Hematopoietic multipotent progenitor cell treated with erythropoietin and hydrocortisone succinate and interleukin-3 and kit ligand, for 17 days (in vitro differentiated cells): ENCODE data around the gene LTBP1.

Source experiments
- DNase-seq: peaks from one replicate; pipeline ENCODE4 v3.0.0-alpha.2; 2015; ENCODE audit warnings: low spot score

The LTBP1 gene

DNA sequence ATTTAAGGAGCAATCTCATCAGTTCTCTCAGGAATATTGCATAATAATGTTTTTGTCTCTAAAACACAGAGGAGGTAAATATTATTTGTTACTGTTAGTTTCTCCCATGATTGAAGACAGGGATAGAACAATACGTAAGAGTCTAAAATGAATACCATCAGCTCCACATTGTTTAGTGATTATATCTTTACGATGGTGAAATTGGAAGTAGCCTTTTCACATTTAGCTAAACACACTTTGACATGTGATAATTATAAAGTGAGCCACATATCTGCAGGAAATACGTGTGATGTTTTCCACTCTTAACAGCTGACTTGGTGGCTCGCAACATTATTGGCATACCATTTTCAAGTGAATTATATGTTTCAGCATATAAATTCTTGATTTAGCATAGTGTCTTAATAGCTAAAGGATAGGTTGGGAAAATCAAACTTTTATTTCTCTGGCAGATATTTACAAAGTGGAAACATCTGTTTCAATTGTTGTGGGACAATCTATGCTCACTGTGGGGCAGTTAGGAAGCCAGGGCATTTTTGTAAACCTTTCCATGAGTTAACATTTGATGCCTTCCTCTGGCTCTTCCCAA is 321.6 kb downstream of the LTBP1 start:
- DNase-seq, result no peak

- DNase-seq, result no peak
Observed at GRCh38 chr2:33272001-33272400, 325.2 kb downstream of the LTBP1 start.

- DNase-seq, result no peak
Observed at GRCh38 chr2:33273479-33273878, 326.7 kb downstream of the LTBP1 start.

- DNase-seq, result no peak
Observed at GRCh38 chr2:33274524-33274923, 327.8 kb downstream of the LTBP1 start.

DNA sequence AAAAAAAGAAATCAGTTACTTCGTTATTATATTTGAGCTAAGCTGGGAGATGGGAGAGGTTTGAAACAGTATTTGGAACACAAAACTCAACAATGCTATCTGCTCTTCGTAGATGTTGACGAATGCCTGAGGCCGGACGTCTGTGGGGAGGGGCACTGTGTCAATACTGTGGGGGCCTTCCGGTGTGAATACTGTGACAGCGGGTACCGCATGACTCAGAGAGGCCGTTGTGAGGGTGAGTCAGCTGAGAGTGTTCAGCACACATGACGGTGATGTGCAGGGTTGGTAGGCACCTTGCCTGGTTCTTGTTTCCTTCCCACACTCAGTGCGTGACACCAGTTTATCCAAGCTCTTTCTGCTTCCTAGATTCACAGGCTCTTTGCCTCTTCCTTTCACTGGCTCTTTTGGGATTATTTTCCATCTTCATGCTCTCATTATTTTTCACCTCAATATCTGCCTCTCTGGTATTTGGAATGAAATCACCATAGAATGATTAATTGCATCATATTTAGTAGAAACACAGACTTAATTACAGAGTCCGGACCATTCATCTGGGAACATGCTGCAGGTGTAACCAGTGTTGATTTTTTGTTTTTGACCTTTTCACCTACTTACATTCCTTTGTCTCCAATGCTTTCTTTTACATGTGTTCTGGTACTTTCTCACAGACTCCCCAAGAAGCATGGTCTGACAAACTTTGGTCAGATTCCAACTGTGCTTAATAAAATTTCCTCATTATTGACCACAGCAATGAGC is 329.1 kb downstream of the LTBP1 start:
- DNase-seq, result no peak

GRCh38 chr2:33277002-33277426 is 330.3 kb downstream of the LTBP1 start:
- no peak for DNase-seq

GRCh38 chr2:33278245-33278943 is 331.6 kb downstream of the LTBP1 start:
- DNase-seq, result no peak

DNA sequence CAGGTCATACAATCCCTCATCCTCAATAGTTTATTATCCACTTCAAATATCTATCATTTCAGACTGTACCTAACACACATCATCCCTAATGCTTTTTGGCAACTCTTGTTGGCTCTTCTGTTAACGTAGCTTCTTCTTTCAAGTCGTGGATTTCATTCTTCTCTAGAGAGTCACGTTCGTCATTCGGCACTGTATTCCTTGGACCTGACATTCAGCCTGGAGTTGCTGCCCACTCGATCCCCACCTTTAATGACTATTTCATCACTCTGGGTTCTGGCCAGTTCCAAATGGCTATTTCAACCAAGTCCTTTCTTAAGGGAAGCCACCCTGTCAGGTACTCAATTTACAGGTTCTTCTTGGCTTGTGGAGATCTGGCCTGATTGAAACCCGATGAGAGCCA is 337.5 kb downstream of the LTBP1 start:
- no peak for DNase-seq

DNA sequence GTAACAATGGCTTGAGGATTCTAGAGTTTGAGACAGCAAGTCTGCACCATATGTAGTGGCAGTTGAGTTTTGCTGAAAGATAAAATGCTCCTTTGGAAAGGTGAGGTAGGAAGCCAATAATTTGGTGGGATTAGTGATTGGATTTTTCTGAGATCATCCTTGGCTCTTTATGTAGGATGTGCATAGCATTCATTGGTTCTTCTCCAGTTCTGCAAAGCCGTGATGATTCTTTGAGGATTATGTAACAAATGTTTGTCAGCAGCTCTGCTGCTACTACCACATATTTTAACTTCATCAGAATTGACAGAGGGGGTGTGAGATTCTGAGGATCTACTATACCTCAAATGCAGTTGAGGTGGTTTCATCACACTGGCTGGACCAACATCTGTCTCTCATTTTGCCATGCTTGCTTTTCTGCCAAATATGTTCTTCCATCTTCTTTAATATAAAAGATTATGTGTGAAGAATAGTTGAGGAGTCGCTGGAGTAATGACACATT is 340.8 kb downstream of the LTBP1 start:
- no peak for DNase-seq

DNA sequence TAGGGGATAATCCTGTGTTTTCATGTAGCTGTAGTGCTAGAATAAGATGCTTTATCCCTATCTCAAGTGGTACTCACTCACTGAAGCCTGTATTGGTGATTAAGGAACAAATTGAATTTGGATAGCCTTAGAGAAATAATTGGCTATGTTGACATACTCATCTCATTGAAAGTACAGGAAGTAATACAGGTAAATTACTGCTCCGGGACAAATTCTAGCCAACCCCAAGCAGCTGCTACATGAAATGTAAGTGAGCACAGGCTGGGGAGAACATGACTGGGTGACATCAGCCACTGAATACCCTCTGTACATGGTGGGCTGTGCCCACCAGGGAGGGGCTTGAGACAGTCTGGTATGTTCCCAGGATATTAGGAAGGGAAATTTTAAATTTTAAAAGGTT is 341.3 kb downstream of the LTBP1 start:
- no peak for DNase-seq

GRCh38 chr2:33289961-33290360 is 343.2 kb downstream of the LTBP1 start:
- DNase-seq, result no peak

DNA sequence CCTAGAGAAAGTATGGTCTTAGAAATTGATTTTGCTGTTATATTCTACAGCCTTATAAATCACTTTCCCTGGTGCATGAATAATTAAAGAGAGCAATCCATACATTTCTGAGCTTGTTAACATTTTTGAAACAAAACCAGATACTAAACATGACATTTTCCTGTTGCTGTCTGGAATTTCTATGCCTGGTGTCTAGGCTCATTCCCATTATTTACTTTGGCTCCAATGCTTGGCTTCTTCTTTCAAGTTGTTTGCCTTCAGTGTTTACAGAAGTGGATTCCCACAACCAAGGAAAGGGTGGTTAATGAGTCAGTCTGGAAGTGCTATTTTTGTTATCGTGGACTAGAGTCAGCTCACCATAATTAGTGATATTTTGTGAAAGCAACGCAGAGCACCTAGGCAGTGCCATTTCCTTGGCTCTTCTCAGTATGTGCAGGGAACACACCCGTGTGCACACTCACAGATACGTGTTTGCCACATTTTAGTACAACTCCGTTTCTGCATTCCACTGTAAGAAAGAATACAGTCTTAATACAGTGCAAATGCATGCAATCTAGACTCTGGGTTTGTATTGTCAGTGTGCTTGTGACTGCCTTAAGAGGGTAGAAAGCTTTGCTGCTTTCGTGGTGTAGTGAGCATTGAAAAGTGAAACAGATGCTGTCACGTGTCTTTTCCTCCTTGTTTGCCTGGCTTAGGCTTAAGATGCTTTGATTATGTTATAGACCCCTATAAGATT is 344.7 kb downstream of the LTBP1 start:
- no peak for DNase-seq

DNA sequence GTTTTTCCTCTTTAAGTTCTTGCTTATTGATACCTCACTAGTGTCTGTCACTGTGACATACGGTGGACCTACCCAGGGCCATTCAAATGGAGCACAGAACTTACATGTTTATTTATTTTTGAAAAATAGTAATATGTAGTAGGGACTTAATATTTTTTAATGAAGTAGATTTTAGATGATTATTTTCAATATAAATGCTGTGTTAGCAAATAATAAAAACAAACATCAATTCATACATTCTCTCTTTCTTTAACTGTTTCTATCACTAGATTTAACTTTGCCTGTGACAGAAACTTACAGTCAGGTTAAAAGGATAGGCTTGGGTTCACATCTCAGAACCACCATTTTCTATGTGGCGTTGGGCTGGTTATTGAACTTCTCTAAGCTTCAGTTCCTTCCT is 345.3 kb downstream of the LTBP1 start:
- no peak for DNase-seq

DNA sequence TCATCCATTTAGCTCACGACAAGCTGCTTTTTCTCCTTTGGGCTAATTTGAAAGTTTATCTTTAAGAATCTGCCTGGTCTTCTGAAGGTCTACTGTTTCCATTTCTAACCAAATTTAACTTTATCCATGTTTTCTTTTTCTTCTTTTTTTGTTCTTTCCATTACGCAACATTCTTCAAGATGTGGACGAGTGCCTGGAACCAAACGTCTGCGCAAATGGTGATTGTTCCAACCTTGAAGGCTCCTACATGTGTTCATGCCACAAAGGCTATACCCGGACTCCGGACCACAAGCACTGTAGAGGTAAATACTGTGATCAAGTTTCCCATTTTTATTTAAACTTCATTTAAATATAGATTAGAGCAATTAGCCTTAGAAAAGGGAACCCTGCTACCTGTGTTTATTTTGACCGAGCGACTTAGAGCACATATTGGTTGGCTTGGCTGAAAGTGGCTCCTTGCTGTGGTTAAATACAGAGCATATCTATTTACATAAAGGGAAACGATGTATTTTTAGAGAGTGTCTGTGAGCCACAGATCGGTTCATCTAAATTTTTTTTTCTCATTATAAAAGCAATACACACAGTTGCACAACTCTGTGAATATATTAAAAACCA is 346.3 kb downstream of the LTBP1 start:
- no peak for DNase-seq

DNA sequence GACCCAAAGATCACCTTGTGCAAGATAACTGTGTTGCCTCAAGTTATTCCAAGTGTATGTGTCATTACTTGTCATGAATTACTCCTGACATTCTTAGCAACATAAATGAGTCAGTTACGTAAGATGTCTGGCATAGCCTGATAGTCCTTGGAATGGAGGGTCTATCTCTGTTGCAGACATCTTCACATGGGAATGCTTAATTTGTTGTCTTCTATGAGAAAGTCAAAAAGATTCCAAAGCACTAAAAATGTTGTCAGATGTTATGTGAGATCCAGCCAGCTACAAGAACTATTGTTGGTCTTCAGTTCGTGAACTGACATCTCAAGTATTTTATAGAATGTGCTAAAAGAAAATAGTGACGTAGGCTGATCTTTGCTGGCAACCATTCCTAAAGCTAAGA is 351.5 kb downstream of the LTBP1 start:
- no peak for DNase-seq

DNA sequence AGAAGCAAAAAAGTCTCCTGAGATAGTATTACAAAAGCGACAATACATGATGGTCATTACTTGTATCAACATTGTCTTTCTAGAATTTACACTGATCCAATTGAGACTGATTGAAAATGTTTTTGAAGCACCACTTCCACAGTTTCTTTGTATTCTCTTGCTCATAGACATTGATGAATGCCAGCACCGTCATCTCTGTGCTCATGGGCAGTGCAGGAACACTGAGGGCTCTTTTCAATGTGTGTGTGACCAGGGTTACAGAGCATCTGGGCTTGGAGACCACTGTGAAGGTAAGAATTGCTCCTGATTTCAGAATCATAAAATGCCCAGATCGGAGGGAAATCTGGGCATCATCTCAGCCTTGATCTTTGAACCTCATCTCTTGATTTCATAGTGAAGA is 354.6 kb downstream of the LTBP1 start:
- no peak for DNase-seq

DNA sequence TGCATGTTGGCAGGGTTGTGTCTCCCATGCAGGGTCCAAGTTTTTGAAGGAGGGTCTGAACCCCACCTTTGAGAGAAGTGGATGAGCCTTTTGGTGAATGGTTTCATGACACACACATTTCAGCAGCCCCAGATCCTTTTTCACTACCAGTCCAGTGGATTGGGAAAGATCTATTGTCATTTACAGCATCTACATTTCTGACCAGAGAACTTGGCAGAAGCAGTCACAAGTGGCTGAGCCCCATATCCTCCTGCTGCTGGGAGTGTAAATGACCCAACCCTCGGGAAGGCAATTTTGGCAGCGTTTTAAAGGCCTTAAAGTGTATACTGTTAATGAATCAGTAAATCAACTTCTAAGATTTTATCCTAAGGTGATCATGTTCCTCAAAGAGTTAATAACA is 355.6 kb downstream of the LTBP1 start:
- DNase-seq, result no peak

GRCh38 chr2:33304032-33304864 is 357.5 kb downstream of the LTBP1 start:
- no peak for DNase-seq

DNA sequence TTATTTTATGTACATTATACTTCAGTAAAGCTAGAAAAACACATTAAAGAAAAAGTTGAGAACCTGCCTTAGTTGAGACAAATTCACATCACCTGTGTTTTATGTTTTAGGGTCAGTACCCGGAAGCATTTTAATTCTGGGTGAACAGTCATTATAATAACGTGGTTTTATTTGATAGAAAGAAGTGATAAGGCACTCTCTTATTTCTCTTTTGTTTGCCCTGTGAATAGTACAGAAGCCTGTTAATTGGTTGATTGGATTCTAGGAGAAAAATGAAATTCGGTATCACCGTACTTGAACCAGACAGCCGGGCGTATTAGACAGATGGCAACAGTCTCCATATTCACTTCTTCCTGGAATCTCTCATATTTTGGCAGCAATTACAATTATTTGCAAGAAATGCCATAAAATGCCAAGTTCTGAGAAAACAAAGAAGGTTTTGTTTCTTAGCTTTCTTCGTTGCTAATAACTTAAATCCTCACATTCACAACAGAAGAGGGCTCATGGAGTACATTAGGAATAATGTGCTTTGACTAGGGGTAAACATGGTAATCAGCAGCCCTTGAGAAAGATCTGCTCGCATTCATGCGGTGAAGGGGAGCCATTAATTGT is 361.0 kb downstream of the LTBP1 start:
- no peak for DNase-seq

DNA sequence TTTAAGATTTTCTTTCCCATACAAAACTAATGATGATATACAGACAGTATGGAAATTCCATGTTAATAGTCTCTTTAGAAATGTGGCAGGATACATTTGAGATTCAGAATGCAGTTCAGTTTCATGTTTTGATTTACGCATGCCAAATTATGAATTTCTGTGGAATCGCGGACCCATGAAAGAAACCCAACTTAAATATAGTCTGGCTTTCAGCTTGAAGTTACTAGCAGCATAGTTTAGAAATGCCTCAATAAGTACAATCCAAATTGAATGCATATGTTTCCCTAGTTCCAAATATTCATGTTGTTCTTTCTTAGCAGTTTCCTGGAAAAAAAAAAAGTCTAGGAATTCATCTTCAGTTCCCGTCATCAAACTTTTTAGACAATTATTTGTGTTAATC is 365.6 kb downstream of the LTBP1 start:
- DNase-seq, result no peak

GRCh38 chr2:33313039-33313438 is 366.3 kb downstream of the LTBP1 start:
- no peak for DNase-seq
